Measurements from ENCODE around the gene MKI67. TPM values are rescaled to one million over a fixed set of nuclear protein-coding genes. Genes with fewer than 3 reads are reported as not detected.

MKI67 gene
- total and polyA plus RNA-seq, 9 of the 15 experiments (the other 6 are each of a cell fraction or from before 2014, with no cell fraction given): 11.8 to 86.5 (median 36.0) TPM

GRCh38 chr10:128105383-128105782, 20.8 kb downstream of the MKI67 start:
- no peak overlapping the region for H3K27ac ChIP-seq (ENCODE audit: extremely low read depth, low read depth, low read length)
- intact Hi-C loops (cut with micrococcal nuclease) (no loop called here), in situ Hi-C loops (cut with MboI) (no loop called here)
- POLR2A ChIA-PET: no interaction called here
- FAIRE-seq (no peak), DNase-seq (ENCODE audit: extremely low read depth in 1 of 4, low spot score in 3 of 4) (no peak), ATAC-seq (no peak)
- no peak for TF ChIP-seq TEAD2 (tag; IDR thresholded peaks at IDR 0.05)
- TF ChIP-seq HDAC1 (IDR thresholded peaks at IDR 0.05): no peak
- no peak for TF ChIP-seq BRD9 (IDR thresholded peaks at IDR 0.05; ENCODE audit: low read depth, partially characterized antibody)
- no peak for TF ChIP-seq BCL6 (CRISPR knock-in tag; IDR thresholded peaks at IDR 0.05)
- no peak for TF ChIP-seq STAG1 (CRISPR knock-in tag; IDR thresholded peaks at IDR 0.05; ENCODE audit: borderline replicate concordance)
- no peak for TF ChIP-seq ZNF449 (CRISPR knock-in tag; IDR thresholded peaks at IDR 0.05)
- TF ChIP-seq HOXB6 (CRISPR knock-in tag; IDR thresholded peaks at IDR 0.05; ENCODE audit: borderline replicate concordance): no peak
- TF ChIP-seq ZBTB5 (IDR thresholded peaks at IDR 0.05): no peak
- no peak for TF ChIP-seq FOXA1 (IDR thresholded peaks at IDR 0.05; ENCODE audit: borderline replicate concordance)
- TF ChIP-seq CHD1 (IDR thresholded peaks at IDR 0.05; ENCODE audit: low read length): no peak
- TF ChIP-seq ZNF282 (CRISPR knock-in tag; IDR thresholded peaks at IDR 0.05): no peak
- no peak for TF ChIP-seq NFE2L1 (tag; IDR thresholded peaks at IDR 0.05; ENCODE audit: borderline replicate concordance, low read depth)
- TF ChIP-seq KHSRP (IDR thresholded peaks at IDR 0.05): no peak
- TF ChIP-seq SAFB2 (IDR thresholded peaks at IDR 0.05; ENCODE audit: borderline replicate concordance, low read depth, low read length, severe bottlenecking): no peak
- TF ChIP-seq ZFX (CRISPR knock-in tag; IDR thresholded peaks at IDR 0.05): no peak
- TF ChIP-seq ZBTB49 (CRISPR knock-in tag; IDR thresholded peaks at IDR 0.05; ENCODE audit: borderline replicate concordance): no peak
- CTCF ChIA-PET (ENCODE audit: low intra/inter-chr PET ratio): no interaction called here
- no peaks in the 10 kb centered on the region; the same call in 2 of the 3 replicates for H3K79me2 ChIP-seq (ENCODE audit: control insufficient read depth, insufficient read depth, low read length)
- H3K4me2 ChIP-seq (ENCODE audit: insufficient read depth, low read length): no peak overlapping the region
- H3K27me3 ChIP-seq (ENCODE audit: control insufficient read depth in 2 of 2, insufficient read depth in 2 of 2, low read length in 2 of 2): no peaks in the 10 kb centered on the region
- H3K9me3 ChIP-seq (replicated peaks; ENCODE audit: control insufficient read depth, insufficient read depth, low read depth, low read length): no peaks in the 10 kb centered on the region
- H3K4me3 ChIP-seq: no peak overlapping the region
- H3K9me1 ChIP-seq (ENCODE audit: control insufficient read depth, insufficient read depth, low read length): no peaks in the 10 kb centered on the region
- H3K36me3 ChIP-seq (ENCODE audit: control insufficient read depth, insufficient read depth, low read length): peaks cover 100% of the 10 kb centered on the region
- H2AFZ ChIP-seq (ENCODE audit: low read depth, low read length): no peak overlapping the region
- H3K9ac ChIP-seq (ENCODE audit: insufficient read depth in 1 of 2, low read depth in 2 of 2, low read length in 2 of 2): no peak overlapping the region
- 95% methylated on average over 4 of the region's 4 CpGs for WGBS (ENCODE audit: insufficient coverage, low coverage, missing lambda C conversion rate)
- H3K4me1 ChIP-seq (replicated peaks in 1 of 2; ENCODE audit: control insufficient read depth in 2 of 2, insufficient read depth in 2 of 2, low read length in 2 of 2): no peaks in the 10 kb centered on the region
- TSS peak; percentile 9 for BruUV-seq (replicated peaks)
- H4K20me1 ChIP-seq (replicated peaks; ENCODE audit: control insufficient read depth, insufficient read depth, low read length): no peaks in the 10 kb centered on the region

All from K562 (cell line).